HL-60 (cell line): ENCODE results near the gene GPD2.

Experiments
- GABPA ChIP-seq: IDR thresholded peaks from 2 replicates; pipeline ENCODE4 v1.6.1; 2012; ENCODE audit warnings: low read depth
- POLR2AphosphoS5 ChIP-seq: IDR thresholded peaks from 2 replicates; pipeline ENCODE4 v1.6.1; 2012; ENCODE audit warnings: low read depth
- SPI1 ChIP-seq: IDR thresholded peaks from 2 replicates; pipeline ENCODE4 v1.6.1; 2012; ENCODE audit warnings: low read depth, mild to moderate bottlenecking, borderline replicate concordance
- TF ChIP-seq, protein P1 (sequence below): IDR thresholded peaks from one replicate; pipeline ENCODE4 v1.5.1; 2011; ENCODE audit warnings: low read length, control low read depth, inconsistent platforms; ENCODE audit not compliant: insufficient read depth
- TF ChIP-seq, protein P2 (sequence below): IDR thresholded peaks from 2 replicates; pipeline ENCODE4 v1.6.1; 2012; ENCODE audit warnings: low read depth; ENCODE audit not compliant: insufficient replicate concordance

DNA sequence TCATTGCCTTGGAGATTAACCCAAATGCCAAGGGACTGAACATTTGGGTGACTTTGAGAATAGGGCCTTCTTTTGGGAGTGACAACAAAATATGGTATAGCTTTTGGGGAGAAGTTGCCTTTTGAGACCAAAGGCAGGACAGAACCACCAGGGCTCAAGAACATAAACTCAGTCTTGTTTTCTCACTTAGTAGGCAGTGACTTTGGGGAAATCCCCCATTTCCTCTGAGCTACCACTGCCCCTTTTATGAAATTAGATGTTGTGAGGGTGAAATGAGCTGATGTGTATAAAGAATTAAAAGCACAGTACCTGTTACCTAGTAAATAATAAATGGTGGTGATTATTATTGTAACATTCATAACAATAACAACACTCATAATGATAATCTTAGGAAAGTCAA lies 36.5 kb downstream of the GPD2 start:
- TF ChIP-seq, protein P1, sequence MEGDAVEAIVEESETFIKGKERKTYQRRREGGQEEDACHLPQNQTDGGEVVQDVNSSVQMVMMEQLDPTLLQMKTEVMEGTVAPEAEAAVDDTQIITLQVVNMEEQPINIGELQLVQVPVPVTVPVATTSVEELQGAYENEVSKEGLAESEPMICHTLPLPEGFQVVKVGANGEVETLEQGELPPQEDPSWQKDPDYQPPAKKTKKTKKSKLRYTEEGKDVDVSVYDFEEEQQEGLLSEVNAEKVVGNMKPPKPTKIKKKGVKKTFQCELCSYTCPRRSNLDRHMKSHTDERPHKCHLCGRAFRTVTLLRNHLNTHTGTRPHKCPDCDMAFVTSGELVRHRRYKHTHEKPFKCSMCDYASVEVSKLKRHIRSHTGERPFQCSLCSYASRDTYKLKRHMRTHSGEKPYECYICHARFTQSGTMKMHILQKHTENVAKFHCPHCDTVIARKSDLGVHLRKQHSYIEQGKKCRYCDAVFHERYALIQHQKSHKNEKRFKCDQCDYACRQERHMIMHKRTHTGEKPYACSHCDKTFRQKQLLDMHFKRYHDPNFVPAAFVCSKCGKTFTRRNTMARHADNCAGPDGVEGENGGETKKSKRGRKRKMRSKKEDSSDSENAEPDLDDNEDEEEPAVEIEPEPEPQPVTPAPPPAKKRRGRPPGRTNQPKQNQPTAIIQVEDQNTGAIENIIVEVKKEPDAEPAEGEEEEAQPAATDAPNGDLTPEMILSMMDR, result no peak
- TF ChIP-seq, protein P2, sequence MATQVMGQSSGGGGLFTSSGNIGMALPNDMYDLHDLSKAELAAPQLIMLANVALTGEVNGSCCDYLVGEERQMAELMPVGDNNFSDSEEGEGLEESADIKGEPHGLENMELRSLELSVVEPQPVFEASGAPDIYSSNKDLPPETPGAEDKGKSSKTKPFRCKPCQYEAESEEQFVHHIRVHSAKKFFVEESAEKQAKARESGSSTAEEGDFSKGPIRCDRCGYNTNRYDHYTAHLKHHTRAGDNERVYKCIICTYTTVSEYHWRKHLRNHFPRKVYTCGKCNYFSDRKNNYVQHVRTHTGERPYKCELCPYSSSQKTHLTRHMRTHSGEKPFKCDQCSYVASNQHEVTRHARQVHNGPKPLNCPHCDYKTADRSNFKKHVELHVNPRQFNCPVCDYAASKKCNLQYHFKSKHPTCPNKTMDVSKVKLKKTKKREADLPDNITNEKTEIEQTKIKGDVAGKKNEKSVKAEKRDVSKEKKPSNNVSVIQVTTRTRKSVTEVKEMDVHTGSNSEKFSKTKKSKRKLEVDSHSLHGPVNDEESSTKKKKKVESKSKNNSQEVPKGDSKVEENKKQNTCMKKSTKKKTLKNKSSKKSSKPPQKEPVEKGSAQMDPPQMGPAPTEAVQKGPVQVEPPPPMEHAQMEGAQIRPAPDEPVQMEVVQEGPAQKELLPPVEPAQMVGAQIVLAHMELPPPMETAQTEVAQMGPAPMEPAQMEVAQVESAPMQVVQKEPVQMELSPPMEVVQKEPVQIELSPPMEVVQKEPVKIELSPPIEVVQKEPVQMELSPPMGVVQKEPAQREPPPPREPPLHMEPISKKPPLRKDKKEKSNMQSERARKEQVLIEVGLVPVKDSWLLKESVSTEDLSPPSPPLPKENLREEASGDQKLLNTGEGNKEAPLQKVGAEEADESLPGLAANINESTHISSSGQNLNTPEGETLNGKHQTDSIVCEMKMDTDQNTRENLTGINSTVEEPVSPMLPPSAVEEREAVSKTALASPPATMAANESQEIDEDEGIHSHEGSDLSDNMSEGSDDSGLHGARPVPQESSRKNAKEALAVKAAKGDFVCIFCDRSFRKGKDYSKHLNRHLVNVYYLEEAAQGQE, result no peak
- TF ChIP-seq POLR2AphosphoS5, result no peak
- TF ChIP-seq GABPA, result no peak
- TF ChIP-seq SPI1, result no peak
